ENCODE measurements around the gene RAMACL. TPM values are rescaled to one million over a fixed set of nuclear protein-coding genes. Genes with fewer than 3 reads are reported as not detected.

RAMACL gene
- total RNA-seq, 1 donor from 2014 or later, result 2.6 TPM

DNA sequence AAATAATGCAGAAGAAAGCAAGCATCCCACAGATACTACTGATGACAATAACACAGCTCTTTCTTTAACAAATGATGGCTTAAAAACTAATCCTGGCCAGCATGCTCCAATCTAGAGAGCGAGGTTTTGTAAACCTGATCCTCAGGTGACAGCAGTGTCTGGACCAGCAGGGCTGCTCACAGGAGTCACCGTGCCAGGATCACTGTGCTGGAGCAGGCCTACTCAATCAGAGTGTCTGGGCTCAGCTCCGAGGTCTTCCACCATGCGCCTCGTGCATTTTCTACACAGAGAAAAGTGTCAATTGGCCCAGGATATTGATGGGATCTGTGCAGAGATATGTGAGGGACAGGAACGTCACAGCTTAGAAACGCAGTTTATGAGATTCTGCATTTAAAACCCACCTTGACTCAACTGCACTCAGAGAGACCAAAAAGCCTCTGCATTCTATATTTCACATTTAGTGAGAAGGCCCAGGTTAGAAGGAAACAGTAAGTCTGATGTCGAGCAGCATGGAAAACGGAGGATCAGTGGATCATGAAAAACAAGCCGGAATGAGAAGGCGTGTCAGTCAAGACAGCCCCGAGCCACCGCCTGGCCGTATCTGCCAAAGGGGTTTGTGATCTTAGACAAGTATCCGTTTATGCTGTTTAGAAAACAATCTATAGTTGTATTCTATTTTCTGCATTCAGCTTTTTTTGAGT, 7.8 kb downstream of the RAMACL start:
- DNase-seq (ENCODE audit: low read depth in 2 of 2), result no peak

DNA sequence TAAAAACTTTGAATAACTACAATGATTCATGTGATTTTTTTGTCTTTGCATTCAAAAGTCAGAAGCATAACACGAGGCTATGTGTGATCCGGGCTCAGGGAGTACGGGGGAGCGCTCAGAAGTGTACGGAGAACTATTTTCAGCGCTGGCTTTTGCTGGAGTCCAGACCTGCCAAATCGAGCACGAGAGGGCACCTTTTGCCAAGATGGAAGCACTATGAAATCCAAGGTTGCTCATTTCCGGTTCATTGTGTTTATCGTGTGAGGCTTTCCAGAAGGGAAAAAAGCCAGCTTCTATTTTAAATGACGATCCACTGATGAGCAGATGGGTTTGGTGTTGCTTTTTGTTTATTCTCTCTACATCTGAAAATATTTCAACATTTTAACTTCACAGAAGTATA, 11.3 kb downstream of the RAMACL start:
- peak; percentile 71 to 95 for DNase-seq (ENCODE audit: low read depth in 2 of 2)

DNA sequence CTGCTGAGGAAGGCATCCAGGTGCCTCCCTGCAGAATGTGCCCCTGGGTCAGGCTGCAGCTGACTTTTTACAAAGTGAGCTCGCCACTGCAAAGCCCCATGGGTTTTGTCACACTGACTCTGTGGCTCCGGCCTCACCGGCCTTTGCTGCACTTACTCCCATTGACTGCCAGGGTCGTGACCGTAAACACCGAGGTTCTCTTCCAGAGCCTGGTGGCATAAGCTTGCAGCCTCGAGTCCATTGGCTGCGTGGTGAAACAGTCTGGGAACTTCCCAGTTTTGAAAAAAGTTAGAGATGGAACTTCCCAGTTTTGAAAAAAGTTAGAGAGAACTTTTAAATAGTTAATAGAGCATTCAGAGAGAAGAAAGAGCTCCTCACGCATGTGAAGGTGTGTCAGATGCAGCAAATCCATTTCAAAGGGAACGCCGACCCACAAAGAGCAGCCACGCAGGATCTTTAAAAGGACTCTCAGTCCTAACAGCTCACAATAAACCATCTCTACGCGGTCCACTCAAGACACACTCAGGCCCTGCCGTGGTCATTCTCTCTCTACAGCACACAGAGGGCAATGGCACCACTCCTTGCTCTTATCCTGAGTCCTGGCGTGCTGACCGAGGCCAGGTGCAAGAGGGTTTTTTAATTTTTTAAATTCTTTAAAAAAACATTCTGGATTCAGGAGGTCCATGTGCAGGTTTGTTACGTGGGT, 12.8 kb downstream of the RAMACL start:
- DNase-seq (ENCODE audit: low read depth in 2 of 2), result no peak

DNA sequence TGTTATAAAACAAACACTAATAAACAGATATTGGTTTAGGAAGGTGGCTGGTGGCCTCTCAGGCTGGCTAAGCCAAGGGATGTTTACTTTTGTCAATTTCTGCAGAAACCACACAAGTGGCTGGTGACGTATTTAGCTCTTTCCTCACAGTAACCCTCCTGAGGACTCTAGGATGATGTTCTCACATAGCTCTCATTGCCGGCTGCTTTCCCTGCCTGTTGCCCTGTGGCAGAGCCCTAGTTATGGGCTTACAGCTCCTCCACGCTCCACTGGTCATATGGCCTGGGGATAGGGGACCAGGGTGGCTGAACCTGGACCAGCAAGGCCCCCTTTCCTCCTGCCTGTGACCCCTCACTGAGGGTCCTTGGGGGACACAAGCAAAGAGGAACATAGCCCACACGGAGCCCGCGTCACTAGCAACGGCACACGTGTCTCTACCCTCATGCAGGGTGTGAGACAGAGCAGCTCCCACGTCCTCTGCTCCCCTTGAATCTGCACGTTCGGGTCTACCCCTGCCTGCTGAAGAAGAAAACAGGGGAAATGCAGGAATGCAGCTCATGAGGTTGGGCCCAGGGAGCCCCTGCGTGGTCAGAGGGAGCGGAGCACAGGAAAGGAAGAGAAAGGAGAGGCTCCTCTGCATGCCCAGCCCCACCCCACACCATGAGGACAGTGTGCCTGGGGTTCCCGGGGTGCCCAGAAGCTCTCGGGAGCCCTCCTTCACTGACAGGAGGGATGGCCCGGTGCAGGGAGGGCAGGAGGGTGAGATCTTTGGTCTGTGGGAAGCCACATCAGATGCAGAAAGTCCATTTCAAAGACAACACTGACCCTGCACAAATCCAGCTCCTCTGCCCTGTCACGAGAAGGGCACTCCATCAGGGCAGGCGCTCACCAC, 13.9 kb downstream of the RAMACL start:
- peak in 1 of 2 donors; percentile 65 for DNase-seq (ENCODE audit: low read depth in 2 of 2)

DNA sequence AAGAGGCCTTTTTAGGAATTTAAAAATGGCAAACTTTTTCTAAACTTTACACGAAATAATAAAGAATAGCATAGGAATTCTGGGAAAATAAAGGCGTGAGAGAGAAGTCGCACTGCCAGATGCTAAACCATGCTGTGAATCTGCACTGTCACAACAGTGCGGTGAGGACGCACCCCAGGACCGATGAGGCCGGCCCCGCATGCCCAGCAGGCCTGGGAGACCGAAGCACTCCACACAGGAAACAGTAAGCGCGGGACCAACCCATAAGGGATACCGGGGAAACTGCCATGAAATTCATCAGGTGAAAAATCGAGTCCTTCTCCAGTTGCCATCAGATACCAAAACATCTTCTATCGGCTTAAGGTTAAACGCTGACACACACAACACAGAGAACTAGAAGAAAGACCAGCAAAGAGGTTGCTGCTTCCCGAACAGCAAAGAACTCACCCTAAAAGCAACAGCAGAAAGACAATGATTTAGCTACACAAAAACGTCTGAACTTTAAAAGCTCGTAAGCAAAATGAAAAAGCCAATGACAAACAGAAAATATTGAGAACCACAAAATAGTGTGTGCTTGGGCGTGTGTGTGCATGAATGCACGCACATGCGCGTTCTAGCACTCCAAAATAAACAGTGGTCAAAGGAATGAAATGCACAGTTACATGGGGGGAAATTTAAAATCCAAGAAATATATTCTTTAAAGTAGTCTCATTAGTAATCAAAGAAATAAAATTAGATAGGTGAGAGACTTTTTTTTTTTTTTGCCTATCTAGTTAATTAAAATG, 15.4 kb downstream of the RAMACL start:
- no peak for DNase-seq (ENCODE audit: low read depth in 2 of 2)

DNA sequence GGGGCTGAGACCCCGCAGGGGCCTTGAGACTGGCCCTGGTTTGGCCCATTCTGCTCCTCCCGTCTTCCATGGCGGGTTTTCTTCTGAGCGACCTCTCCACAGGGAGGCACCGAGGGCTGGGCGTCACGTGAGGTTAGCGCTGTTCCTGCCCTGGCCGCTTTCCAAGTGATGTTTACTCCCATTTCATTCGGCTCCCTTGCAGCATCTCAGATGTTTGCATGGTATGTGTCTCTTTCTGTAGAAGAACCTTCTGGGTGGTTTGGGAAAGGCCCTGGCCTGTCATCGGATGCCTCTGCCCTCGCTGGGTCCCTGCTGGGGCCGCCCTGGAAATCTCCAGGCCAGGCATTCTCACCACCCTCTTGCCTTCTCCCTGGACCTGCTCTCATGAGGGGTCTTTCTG, 17.3 kb downstream of the RAMACL start:
- DNase-seq (ENCODE audit: low read depth in 2 of 2), result no peak

DNA sequence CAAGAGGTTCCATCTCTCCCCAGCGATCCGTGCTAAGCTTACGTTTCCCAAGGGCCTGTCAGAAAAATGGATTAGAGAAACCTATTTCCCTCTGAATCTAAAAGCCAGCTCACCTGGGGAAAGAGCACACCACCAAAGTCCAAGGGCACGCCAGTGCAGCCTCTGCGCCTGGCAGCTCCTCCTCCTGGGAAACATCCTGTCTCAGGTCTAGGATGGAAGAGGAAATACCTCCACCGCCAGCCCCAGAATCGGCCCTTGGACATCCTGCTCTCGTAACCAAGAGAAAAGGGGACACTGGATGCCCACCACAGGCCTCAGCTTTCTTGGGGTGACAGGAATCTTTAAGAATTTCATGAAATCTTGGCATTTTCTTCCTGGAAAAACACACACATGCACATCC, 18.7 kb downstream of the RAMACL start:
- DNase-seq (ENCODE audit: low read depth in 2 of 2), result no peak

DNA sequence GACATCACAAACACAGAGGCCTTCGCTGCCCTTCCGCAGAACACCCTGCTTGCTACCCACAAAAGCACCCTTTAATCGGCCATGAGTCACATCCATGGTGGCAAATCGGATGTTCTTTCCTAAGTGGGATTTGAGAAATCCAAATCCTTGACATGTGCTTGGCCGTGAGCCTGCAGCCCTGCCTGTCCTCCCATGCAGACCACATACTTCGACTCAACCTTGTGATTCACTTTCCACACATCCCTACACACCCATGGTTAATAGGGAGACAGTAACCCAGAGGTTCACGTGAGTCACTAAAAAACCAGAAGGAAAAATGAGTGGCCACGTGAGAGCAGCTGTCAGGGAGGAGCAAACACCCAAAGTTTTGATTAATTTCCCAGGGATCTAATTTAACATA, 19.4 kb downstream of the RAMACL start:
- DNase-seq (ENCODE audit: low read depth in 2 of 2), result peak in 1 of 2 donors; percentile 85

DNA sequence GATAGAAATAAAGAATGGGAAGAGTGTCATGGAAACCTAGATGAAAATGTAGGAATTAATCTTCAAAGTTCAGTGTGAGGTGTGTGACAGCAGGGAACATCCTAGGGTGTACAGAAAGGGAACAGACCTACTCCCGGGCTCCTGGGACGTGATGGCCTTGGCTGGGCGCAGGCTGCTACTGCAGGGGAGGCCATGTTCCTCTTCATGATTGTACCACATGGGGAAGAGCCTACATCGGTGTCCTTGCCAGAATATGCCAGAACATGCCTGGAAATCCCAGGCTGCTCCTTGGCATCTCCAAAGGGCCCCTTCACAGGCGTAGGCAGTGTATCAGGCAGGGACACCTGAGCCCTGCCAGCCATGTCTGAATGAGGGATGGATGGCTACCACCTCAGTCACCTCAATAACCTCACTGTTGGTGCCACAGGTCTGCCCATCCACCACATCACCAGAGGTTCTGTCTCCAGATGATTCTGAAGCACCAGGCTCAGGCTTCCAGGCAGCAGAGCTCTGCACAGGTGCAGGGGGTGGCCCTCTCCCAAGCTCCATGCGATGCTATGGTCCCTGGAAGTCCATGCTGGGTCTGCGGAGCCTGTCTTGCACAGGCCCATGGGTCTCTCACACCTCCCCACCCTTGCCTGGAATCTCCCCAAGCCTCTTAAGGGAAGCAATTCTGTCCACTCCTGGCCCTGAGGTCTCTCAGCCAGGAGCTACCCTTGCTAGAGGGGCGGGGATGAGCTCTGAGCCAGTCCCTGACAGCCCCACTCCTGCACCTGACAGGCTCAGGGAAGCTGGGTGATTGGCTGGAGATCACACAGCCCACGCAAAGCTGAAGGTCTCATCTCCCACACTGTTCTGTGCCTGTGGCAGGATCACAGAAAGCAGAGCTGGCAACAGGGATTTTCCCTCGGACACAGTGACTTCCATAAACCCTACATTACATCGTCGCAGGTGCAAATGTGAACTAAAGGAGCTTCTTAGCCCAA, 20.2 kb downstream of the RAMACL start:
- no peak for DNase-seq (ENCODE audit: low read depth in 2 of 2)

DNA sequence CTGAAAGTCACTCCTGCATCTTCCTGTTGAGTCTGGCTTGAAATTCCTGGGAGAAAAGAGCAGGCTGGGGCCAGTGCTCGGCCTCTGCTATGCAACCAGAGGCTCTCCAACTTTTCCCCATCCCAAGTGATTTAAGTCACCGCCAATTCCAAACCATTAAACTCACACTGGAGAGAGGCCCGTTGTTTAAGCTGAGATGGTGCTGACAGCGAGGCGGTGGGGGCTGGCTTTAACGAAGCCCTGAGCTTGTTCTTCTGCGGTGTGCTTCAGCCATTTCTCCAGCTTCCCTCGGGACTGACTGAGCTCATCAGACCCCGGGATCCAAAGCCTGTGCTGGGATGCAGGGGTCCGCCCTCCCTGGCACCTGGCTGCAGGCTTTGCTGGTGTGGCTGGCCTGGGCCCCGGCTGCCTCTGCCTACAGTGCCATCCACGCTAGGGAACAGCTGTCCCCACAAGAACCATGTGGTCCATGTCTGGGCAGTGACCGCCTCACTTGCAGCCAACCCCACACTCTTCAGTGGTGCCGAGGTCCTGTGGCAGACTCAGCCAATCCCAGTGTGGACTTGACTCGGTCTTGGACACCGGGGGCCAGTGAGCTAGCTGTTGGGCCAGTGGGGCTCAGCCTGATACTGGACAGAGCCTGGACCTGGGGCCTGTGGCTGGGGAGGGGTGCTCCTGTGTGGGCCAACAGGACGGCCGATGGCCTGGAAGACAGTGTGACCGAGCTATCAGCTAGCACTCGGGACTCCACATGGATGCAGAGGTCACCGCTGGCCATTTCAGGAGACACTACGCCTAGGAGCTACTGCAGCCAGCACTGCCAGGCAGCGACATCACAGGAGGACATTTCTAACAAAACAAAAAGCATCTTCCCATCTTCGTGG, 21.2 kb downstream of the RAMACL start:
- no peak for DNase-seq (ENCODE audit: low read depth in 2 of 2)

DNA sequence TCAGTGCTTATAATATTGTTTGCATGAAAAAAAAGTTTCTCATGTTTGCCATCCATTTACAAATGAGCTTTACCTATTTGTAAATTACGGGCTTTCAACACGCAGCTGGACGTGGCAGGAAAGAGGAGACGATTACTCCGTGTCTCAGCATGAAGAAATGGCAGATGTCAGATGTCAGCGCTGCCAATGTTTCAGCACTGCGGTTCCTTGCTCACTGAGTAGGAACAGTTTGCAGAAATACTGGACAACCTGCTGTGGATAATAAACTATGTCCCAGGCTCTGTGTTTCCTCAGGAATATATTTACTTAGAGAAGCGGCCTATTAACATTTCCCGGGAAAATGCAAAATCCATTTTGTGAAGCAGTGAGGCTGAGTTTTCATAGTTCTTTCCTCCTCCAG, 22.7 kb downstream of the RAMACL start:
- no peak for DNase-seq (ENCODE audit: low read depth in 2 of 2)

DNA sequence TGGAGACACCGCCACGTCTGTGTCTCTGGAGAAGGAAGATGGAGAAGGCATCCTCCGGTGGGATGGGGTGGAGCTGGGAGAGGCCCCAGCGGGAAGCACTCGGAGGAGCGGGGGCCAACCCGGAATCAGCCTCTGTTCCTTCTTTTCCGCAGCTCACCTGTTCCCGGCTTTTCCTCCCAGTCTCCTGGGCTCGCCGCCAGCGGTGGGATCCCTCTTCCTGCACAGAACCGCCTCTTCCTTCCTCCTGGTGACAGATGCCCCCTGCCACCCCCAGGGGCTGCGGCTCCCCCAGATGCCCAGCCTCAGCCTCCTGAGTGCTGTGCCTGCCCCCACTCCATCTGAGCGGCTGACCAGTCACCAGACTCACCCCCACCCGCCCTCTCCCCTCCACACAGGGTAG, 23.3 kb downstream of the RAMACL start:
- peak in 1 of 2 donors; percentile 67 for DNase-seq (ENCODE audit: low read depth in 2 of 2)

DNA sequence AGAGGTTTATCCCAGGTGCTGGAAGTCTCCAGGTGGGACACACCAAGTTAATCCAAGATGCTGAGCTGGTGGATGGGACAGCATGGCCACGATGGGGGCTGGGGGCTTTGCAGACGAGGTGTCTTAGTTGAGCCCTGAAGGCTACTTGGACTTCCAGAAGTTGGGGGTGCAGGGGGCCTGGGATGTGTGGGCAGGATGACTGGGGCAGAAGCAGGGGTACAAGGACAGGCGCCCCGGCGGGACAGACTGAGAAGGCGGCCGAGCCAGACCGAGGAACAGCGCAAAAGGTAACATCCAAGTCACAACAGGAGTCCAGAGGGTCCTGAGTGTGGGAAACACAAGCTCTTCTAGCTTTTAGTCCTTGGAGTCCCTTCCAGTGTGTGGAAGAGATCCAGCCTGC, 23.8 kb downstream of the RAMACL start:
- no peak for DNase-seq (ENCODE audit: low read depth in 2 of 2)

DNA sequence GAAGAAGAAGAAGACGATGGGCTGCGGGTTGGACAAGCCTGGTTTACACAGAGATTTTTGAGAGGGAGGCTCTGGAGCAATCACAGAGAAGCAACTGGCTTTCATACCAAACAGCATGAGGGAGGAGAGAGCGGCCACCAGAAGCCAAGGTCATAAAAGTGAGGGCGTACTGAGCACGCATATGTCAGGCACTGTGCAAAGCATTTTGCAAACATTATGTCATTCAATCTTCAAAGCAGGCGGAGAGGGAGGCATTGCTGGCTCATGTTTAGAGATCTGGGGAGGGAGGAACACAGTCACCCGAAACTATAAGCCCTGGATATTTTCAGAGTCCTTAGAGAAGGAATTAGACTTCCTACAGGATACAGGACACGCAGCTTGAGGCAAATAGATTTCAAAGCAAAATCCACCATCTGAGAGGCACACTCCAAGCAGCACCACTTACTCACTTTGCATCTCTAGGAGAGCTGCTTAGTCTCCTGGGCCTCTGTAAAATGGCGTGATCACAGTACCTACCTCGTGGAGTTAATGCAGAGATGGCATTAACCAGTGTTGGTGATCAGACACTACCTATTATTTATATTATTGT, 24.6 kb downstream of the RAMACL start:
- DNase-seq (ENCODE audit: low read depth in 2 of 2), result no peak

DNA sequence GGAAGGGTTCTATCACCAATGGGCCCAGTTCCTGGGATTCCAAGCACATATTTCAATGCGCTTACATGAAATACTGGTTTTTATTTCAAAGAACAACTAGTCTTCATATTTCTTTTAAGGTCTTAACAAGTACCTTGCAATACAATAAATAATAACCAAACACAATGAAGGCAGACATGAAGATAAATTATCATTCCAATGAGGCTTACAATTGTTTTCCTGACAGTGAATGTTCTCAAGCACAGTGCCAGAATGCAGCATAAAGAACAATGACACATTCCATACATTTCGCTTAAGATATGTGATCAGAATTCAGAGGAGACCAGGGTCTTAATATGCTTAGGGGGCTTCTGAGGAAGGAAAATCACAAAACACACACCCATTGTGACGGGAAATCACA, 26.3 kb downstream of the RAMACL start:
- DNase-seq (ENCODE audit: low read depth in 2 of 2), result peak in 1 of 2 donors; percentile 28

DNA sequence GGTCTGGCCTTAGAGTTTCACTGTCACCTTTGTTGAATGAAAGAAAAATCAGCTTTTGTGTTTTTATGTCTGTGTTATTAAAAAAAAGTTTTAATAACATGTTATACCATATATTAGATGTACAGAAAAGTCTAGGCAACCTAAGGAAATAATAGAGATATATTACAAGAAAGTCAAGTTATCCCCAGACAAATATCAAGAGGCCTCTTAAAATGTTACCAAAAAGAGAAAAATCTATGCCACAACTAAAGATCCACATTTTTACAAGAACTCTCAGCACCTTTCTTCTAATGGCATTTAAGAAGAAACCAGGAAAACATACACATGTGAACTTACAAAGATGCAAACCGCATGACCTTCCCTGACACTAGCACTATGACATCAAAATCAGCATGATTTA, 26.8 kb downstream of the RAMACL start:
- DNase-seq (ENCODE audit: low read depth in 2 of 2), result no peak

DNA sequence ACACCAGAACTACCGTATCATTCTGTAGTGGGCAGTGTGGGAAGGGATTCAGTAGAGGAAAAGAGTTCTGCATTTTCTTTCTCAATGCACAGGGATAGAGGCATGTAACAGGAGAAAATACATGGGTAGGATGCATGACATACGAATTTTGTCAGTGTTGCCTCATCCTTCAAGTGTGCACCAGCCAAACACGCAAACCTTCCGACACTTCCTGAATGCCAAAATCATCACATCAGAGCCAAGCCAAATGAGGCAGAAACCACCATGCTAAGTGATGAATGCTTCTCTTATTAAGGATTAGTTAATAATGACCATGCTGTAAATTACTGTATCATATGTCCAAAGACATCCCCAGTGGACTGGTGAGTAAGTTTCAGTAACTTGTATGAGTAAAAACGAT, 27.3 kb downstream of the RAMACL start:
- DNase-seq (ENCODE audit: low read depth in 2 of 2), result no peak

DNA sequence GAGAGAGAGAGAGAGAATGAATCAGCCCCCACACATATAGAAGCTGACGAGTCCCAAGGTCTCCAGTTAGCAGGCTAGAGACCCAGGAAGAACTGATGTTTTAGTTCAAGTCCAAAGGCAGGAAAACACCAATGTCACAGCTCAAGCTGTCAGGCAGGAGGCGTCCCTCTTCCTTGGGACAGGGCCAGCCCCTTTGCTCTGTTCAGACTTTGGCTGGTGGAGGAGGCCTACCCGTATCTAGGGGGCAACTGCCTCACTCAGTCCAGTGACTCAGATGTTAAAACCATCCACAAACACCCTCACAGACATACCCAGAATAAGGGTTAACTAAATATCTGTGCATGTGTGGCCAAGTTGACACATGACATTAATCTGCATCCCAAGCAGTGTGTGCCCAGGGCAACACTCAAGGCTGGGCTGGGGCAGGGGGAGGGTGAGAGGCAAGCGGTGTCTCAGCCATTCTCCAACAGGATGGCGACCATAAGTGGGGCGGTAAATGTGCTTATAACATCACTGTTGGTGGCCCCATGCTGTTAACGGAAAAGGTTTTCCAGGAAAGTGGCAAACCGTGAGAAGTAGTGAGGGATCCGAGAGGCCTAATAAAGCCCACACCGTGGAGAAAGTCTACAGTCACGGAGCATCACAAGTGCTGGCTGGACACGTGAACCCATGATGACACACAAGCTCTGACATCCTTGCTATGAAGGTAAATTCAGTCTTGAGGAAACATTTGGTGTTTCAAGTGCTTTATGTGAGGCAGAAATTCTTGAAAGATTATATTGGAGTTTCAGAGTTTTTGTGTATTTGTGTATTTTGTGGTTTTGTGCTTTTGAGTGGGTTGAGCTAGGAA, 28.1 kb downstream of the RAMACL start:
- no peak for DNase-seq (ENCODE audit: low read depth in 2 of 2)

Data from lung microvascular endothelial cell (primary cell).